Measurements from ENCODE around the gene ADGRF3.
"Not testable (repeated sequence)": the region's sequence is repeated elsewhere in the genome, so short reads cannot be mapped to it uniquely, and the experiment has no call there.

The ADGRF3 gene

GRCh38 chr2:26352892-26353291 lies 6.3 kb upstream of the ADGRF3 start:
- in situ Hi-C loops (cut with MboI; ENCODE audit: low sequenced_read_pairs): no loop called here

DNA sequence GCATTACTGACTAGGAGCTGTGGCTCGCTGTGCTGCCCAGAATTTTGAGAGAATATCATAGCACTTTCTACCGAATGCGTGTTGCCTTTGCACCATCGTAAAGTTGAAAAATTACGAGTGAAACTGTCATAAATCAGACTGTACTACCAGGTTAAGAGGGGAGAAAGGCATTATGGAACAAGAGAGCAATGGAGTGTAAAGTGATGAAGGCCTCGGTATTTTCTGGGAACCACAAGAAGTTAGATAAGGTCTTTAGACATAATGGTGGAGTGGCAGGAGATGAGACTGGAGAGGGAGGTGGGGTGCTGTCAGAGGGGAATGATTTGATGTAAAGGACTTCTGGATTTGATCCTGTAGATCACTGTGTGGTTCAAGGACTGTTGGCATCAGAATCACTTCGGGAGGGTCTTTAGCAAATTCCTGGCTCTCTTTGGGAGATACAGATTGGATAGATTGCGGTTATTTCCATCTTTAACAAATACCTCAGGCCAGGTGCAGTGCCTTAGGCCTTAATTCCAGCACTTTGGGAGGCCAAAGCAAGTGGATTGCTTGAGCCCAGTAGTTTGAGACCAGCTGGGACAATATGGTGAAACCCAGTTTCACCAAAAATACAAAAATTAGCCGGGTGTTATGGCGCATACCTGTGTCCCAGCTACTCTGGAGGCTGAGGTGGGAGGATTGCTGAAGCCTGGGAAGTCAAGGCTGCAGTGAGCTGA lies 4.9 kb upstream of the ADGRF3 start:
- in situ Hi-C loops (cut with MboI; ENCODE audit: low sequenced_read_pairs): no loop called here

GRCh38 chr2:26349690-26350089 lies 3.1 kb upstream of the ADGRF3 start:
- in situ Hi-C loops (cut with MboI; ENCODE audit: low sequenced_read_pairs): no loop called here

DNA sequence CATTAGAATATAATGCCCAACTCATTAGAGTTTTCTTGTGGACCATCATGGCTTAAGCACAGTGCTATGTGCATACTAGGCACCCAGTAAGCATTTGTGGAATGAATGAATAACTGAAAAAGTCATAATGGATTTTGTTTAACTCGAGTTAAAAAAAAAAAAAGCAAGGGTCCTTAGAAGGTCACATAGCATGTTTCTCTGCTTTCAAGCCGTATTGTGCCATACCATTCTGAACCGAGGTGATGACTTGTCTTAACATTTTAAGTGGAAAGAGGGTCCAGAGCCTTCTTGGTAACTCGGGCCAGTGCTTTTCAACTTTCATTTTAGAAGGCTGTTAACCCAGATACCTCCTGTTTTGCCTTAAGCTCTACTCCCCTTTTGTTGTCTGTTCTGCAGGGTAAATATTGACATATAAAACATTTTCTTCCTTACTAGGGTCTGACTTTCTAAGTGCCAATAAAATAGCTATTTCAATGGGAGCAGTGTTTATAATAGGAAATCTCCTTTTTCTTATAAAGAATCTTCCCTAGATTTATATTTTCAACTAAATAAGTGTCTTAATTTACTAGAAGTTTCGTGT lies 787 bp upstream of the ADGRF3 start:
- in situ Hi-C loops (cut with MboI; ENCODE audit: low sequenced_read_pairs): no loop called here

DNA sequence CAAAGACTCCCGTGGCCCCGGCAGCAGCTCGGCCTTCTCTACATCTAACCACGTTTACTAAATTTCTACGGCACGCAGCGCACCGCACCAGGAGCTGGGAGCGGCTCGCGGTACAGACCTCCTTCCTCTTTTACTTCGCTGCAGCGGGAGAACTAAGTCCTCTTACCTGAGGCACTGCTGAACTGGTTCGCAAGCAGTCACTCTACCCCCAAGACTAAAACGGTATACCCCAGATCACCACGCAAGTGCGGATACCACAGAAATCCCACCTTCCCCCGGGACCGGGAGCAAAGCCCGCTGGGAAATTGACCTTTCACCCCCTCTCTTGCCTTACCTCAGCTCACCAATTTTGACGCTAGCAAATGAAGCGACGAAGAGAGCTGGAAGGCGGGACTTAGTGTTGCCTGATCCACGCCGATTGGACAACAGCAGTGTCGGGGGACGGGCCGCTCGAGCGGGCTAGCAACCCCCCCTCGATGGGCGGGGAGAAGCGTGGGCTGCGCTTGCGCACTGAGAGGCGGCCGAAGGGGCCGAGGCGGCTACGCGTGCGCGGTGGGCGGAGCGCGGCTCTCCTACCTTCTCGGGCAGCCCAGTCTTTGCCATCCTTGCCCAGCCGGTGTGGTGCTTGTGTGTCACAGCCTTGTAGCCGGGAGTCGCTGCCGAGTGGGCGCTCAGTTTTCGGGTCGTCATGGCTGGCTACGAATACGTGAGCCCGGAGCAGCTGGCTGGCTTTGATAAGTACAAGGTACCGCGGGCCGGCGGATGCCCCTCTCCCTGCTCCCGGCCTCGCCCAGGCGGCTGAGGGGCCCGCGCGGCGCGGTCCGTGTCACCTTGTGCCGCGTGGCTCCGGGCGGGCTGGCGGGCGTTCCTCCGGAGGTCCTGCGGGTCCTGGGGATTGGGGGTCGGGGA lies 790 bp downstream of the ADGRF3 start, which contains the start of gene SELENOI:
Gene SELENOI, plus strand, starts transcription at position 599 of the 909 bp plus-strand sequence. Its CDS starts 90 bp downstream, at position 689.
- in situ Hi-C loops (cut with MboI; ENCODE audit: low sequenced_read_pairs): no loop called here

GRCh38 chr2:26345283-26345544 lies 1.4 kb downstream of the ADGRF3 start:
- in situ Hi-C loops (cut with MboI; ENCODE audit: low sequenced_read_pairs): no loop called here

DNA sequence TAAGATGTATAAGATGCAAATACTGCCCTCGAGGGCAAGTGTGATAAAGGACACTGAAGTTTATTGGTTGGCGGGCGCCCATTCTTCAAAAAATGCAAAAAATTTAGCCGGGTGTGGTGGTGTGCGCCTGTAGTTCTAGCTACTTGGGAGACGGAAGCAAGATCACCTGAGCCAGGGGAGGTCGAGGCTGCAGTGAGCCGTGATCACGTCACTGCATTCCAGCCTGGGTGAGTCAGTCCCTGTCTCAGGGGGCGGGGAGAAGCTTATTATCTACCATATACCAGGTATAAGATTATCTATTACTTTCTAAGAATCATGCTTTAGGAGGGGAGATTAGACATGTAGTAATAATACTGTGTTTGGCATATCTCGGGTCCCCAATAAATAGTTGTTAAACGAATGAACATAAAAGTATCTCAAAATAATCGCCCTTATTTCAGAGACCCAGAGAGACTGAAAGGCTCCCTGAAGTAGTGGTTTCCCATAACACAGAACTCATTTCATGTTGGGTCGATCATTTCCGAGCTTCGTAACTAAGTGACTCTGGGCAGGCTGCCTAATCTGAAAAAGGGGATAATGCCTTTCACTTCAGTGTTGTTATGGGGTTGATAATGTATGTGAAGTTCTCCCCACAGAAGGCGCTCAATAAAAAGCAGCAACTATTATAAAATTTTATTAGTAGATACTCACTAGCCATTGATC lies 1.9 kb downstream of the ADGRF3 start:
- in situ Hi-C loops (cut with MboI; ENCODE audit: low sequenced_read_pairs): no loop called here

GRCh38 chr2:26340831-26341230 lies 5.8 kb downstream of the ADGRF3 start:
- in situ Hi-C loops (cut with MboI; ENCODE audit: low sequenced_read_pairs): no loop called here

DNA sequence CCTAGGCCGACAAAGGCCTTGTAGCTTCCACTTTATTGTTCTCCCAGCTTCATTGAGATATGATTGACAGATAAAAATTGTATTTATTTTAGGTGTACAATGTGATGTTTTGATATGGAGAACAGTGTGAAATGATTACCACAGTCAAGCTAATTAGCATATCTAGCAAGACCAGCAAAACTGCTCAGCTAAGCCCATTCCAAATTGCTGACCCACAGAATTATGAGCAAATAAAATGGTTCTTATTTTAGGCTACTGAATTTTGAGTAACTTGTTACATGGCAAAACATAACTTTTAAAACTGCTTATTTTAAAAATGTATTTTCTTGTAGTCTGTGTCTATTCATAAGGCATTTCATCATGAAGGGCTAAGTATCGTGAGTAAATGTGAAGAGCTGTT lies 9.3 kb downstream of the ADGRF3 start:
- in situ Hi-C loops (cut with MboI; ENCODE audit: low sequenced_read_pairs): no loop called here

GRCh38 chr2:26336719-26337118 lies 9.9 kb downstream of the ADGRF3 start:
- in situ Hi-C loops (cut with MboI; ENCODE audit: low sequenced_read_pairs): no loop called here

DNA sequence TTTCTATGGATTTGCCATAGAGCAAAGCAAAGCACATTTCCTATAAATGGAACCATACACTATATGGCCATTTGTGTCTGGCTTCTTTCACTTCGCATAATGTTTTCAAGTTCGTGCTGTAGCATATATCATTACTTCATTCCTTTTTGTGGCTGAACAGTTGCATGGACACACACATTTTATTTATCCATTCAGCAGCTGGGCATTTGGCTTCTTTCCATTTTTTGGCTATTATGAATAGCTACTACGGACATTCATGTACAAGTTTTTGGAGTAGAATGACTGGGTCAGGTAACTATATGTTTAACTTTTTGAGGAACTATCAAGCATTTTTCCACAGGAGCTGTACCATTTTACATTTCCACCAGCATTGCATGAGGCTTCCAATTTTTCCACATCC lies 11.4 kb downstream of the ADGRF3 start:
- in situ Hi-C loops (cut with MboI; ENCODE audit: low sequenced_read_pairs): no loop called here

- in situ Hi-C loops (cut with MboI; ENCODE audit: low sequenced_read_pairs): no loop called here
These were observed 13.3 kb downstream of the ADGRF3 start for GRCh38 chr2:26333293-26333692.

DNA sequence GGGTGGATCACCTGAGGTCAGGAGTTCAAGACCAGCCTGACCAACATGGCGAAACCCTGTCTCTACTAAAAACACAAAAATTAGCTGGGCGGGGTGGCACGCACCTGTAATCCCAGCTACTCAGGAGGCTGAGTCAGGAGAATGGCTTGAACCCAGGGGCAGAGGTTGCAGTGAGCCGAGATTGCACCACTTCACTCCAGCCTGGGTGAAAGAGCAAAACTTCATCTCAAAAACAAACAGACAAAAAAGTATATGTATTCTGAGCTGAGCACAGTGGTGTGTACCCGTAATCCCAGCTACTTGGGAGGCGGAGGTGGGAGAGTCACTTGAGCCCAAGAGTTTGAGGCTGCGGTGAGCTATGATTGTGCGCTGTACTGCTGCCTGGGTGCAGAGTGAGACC lies 15.3 kb downstream of the ADGRF3 start:
- in situ Hi-C loops (cut with MboI; ENCODE audit: low sequenced_read_pairs): not testable (repeated sequence)

DNA sequence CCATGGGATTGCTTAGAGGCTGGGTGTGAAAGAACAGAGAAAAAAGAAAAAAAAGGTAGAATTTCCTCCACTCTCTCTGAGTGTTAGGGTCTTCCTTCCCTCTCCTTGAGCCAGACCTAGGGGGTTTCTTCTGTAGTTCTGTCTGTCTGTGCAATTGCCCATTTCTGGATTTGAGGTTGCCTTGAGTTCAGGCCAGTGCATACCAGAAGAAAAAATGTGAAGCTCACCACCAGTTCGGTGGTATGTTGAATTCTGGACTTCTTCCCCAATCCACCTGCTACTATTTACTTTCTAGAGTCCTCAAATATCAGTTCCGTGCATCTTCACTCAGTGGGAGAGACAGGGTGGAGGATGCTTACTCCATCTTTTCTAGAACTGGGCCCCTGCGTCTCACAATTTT lies 16.0 kb downstream of the ADGRF3 start:
- in situ Hi-C loops (cut with MboI; ENCODE audit: low sequenced_read_pairs): no loop called here

DNA sequence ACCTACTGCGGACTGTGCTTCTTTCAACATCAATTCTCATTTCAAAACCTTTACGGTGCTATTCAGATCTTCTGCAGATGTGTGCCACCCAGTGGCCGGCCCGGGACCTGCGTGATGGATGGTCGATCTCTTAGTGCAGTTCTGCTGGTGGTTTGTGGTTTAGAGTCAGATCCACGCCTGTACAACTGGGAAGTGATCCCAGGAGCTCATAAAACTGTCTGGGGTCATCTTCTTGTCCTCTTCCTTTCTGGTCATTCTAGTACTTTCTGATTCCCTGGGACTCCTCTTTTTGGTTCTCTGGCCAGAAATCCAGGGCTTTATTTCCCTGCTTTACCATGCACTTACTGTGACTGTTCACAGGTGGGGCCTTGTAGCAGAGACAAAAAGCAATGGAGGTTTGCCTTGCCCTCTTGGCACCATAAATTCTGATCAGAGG lies 16.5 kb downstream of the ADGRF3 start:
- in situ Hi-C loops (cut with MboI; ENCODE audit: low sequenced_read_pairs): no loop called here

- in situ Hi-C loops (cut with MboI; ENCODE audit: low sequenced_read_pairs): not testable (repeated sequence)
These were observed 17.5 kb downstream of the ADGRF3 start for GRCh38 chr2:26329083-26329482.

GRCh38 chr2:26327291-26328272 lies 19.0 kb downstream of the ADGRF3 start:
- in situ Hi-C loops (cut with MboI; ENCODE audit: low sequenced_read_pairs): no loop called here

GRCh38 chr2:26326514-26326913 lies 20.1 kb downstream of the ADGRF3 start:
- in situ Hi-C loops (cut with MboI; ENCODE audit: low sequenced_read_pairs): no loop called here

DNA sequence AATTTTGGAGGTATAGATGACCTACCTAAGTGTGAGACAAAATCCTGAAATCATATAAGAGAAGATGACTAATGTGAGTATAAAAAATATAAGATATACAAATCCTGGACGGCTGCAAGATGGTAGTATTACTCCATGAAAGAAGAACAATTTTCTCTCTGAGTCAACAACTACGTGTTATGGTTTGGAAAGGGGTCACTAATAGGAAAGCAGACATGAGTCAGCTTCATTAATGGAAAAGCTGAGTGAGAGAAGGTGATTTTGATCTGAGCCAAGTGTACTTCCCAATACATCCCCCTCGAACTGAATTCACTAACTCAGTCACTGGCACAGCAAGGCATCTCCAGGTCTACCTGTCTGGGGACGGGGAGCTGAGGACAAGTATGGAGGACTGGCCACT lies 20.7 kb downstream of the ADGRF3 start:
- in situ Hi-C loops (cut with MboI; ENCODE audit: low sequenced_read_pairs): no loop called here

GRCh38 chr2:26324903-26325302 lies 21.7 kb downstream of the ADGRF3 start:
- in situ Hi-C loops (cut with MboI; ENCODE audit: low sequenced_read_pairs): no loop called here
